Peyer's patch (tissue), 4 donors: Measurements from ENCODE around the gene ZHX3.

Source experiments
- POLR2A ChIP-seq, 2 donors: fragments of 450-650 bp; IDR thresholded peaks; one replicate each; pipeline ENCODE4 v1.5.1; 2017; ENCODE audit warnings: antibody characterized with exemption in 2 of 2, mild to moderate bottlenecking in 2 of 2, moderate library complexity in 2 of 2
- TF ChIP-seq, protein P1 (sequence below), 6 experiments: fragments of 450-650 bp in 4 of 6; fragments of 200-600 bp in 2 of 6; sonication (generic) in 1 of 6; IDR thresholded peaks; one replicate each; pipeline ENCODE4 v1.5.1; 2017 to 2019; ENCODE audit warnings: antibody characterized with exemption in 6 of 6, mild to moderate bottlenecking in 3 of 6, moderate library complexity in 1 of 6

DNA sequence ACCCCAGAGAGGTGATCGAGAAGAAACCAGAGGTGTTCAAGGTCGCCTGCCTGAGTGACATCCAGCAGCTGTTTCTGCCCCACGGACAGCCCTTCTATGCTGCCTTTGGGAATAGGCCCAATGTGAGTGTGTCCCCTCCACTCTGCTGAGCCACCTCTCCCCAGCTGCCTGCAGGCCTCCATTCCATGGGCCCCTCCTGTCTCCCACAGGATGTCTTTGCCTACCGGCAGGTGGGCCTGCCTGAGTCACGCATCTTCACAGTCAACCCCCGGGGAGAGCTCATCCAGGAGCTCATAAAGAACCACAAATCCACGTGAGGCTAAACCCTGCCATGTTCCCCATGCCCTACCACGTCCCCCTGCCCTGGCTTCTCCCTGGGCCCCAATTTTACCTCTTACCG is 40.7 kb upstream of the ZHX3 start:
- TF ChIP-seq, protein P1, sequence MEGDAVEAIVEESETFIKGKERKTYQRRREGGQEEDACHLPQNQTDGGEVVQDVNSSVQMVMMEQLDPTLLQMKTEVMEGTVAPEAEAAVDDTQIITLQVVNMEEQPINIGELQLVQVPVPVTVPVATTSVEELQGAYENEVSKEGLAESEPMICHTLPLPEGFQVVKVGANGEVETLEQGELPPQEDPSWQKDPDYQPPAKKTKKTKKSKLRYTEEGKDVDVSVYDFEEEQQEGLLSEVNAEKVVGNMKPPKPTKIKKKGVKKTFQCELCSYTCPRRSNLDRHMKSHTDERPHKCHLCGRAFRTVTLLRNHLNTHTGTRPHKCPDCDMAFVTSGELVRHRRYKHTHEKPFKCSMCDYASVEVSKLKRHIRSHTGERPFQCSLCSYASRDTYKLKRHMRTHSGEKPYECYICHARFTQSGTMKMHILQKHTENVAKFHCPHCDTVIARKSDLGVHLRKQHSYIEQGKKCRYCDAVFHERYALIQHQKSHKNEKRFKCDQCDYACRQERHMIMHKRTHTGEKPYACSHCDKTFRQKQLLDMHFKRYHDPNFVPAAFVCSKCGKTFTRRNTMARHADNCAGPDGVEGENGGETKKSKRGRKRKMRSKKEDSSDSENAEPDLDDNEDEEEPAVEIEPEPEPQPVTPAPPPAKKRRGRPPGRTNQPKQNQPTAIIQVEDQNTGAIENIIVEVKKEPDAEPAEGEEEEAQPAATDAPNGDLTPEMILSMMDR (IDR thresholded peaks at IDR 0.05), result no peak
- no peak for TF ChIP-seq POLR2A (IDR thresholded peaks at IDR 0.05)
